ENCODE measurements around the gene EIF5AL1.
"Not testable (repeated sequence)": the region's sequence is repeated elsewhere in the genome, so short reads cannot be mapped to it uniquely, and the experiment has no call there.

EIF5AL1 gene

DNA sequence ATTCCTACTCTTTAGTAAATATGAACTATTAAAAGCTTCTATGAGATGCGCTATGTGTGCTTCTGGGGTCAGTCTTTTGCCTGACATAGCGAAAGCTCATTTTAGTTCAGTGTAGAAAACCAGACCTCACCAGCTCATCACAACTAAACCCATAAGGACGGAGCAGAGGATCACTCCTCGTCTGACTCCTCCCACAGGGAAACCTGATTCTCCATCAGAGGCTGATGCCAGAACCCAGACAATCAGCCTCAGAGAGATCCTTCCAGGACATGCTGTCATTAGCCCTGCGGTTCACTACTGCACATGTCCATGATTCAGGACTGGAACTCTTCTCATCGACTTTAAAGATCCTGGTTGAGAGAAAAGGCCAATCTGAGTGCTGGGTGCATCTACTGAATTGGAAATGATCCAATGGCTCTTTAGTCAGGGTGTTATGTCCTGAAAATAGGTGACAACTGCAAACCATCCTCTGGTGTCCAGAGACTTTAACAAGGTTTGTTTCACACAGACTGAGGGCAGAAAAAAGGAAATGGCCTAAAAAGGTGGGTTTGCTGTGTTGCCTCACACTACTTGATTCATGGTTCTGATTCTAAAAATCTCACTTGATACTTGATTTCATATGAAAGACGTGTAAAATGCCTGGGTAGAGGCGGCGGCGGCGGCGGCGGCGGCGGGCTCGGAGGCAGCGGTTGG is at the start of gene EIF5AL1:
Gene EIF5AL1 (plus strand): TSS at position 643 of the 693 bp plus-strand sequence. CDS start 117 bp downstream, outside the sequence.
- DNase-seq (ENCODE audit: low read depth in 2 of 2): not testable (repeated sequence)

DNA sequence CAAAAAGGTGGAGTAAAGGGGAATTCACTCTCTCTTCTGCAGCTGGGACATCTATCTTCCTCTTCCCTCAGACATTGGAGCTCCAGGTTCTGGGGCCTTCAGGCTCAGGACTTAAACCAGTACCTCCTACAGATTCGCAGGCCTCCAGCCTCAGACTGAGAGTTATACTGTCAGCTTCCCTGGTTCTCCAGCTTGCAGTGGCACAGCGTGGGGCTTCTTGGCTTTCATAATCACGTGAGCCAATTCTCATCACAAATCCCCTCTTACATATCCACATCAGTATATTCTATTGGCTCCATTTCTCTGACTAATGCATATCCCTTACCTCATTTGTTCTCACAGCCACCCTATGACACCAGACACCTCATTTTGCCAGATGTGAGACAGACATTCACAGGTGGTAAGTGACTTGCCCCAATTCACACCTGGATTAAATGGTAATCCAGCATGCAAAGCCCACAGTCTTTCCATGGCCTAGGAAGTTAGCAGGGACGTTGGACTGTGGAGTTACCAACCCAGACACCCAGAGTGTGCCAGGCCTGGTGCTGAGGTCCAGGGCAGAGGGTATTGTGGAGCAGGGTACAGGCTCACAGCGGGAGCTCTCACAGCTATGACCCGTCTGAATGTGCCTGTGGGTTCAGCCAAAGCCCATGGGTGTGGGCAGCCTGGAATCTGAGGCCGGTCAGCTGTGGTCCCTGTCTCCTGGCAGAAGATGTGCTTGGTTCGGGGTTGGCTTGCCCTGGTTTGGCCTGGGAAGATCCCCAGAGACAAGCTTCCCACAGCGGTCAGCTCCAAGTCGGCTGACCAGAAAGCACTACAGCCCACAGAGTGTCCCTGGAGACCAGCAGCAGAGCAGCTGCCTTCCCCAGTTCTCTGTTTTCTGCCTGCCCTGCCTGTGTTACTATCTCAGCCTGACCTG is 48.5 kb upstream of the EIF5AL1 start:
- no peak for DNase-seq (ENCODE audit: low read depth in 2 of 2)

DNA sequence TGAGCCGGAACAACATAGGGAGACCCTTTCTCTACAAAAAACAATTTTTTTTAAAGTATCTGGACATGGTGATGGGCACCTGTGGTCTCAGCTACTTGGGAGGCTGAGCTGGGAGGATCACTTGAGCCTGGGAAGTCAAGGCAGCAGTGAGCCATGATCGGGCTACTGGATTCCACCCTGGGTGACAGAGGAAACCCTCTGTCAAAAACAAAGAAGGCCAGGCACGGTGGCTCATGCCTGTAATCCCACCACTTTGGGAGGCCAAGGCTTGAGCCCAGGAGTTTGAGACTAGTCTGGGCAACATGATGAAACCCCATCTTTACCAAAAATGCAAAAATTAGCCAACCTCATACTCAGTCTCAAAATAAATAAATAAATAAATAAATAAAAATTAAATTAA is 47.0 kb upstream of the EIF5AL1 start:
- DNase-seq (ENCODE audit: low read depth in 2 of 2): no peak

DNA sequence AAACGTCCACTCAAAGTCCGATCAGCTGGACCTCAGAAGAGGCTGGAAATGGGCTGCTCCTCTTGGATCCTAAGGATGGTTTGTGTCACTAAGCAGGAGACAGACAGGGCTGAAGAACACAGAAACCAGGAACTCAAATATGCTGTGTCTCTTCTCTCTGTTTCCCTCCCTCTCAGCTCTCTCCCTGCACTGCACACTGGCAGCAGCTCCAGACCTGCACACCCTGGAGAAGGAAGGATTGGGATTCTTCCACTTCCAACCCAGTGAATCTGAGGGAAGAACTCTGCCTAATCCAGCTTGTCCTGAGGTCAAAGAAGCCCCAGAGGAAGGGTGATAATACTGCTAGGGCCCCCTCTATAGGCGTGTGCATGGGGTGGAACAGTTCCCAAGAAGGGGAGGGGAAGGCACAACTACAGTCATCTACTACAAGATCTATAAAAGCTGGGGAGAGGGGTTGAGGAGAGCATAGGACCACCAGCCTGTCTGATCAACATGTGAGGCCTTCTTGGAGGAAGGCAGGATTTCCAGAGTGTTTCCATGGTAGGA is 44.2 kb upstream of the EIF5AL1 start:
- no peak for DNase-seq (ENCODE audit: low read depth in 2 of 2)

- no peak for DNase-seq (ENCODE audit: low read depth in 2 of 2)
These were observed 43.3 kb upstream of the EIF5AL1 start for GRCh38 chr10:79468841-79469585.

- no peak for DNase-seq (ENCODE audit: low read depth in 2 of 2)
These were observed 42.2 kb upstream of the EIF5AL1 start for GRCh38 chr10:79470096-79470495.

- DNase-seq (ENCODE audit: low read depth in 2 of 2): no peak
These were observed 40.6 kb upstream of the EIF5AL1 start for GRCh38 chr10:79471776-79472175.

- DNase-seq (ENCODE audit: low read depth in 2 of 2): no peak
These were observed 39.9 kb upstream of the EIF5AL1 start for GRCh38 chr10:79472449-79472848.

DNA sequence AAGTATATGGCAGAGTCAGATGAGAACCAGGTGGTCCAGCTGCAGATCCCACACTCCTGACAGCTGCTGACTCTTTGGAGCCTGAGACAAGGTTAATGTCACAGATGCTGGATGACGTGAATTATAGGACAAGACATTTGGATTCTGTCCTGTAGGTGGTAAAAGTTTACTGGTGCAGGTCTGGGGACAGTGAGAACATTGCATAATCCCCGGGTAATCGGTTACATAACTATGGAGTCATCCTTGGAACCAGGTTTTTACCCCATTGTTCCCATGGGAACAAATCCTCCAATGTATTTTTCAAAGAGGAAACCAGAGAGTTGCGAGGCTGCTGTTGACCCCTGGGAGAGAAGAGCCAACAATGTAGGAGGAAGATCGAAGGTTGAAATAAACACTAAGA is 39.4 kb upstream of the EIF5AL1 start:
- DNase-seq (ENCODE audit: low read depth in 2 of 2): no peak

DNA sequence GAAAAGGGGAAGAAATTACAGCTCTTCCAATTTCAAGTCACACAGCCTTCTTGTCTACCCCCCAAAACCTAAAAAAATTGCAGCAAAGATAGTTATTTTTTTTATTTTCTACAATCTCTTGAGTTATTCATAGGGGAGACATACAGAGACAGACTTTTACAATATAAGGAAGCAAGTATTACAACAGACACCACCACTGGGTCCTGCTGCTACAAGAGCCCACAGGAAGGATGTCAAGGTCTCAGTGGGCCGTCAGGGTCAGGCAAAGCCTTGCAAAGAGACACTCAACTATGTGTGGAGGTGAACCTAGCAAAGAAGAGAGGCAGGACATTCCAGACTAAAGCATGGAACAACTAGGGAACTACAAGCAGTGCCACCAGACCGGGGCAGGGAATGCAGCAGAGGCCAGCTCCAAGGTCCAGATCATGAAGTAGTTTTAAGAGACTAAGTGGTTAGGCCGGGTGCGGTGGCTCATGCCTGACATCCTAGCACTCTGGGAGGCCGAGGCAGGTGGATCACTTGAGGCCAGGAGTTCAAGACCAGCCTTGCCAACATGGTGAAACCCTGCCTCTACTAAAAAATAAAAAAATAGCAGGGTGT is 38.7 kb upstream of the EIF5AL1 start:
- DNase-seq (ENCODE audit: low read depth in 2 of 2): no peak

DNA sequence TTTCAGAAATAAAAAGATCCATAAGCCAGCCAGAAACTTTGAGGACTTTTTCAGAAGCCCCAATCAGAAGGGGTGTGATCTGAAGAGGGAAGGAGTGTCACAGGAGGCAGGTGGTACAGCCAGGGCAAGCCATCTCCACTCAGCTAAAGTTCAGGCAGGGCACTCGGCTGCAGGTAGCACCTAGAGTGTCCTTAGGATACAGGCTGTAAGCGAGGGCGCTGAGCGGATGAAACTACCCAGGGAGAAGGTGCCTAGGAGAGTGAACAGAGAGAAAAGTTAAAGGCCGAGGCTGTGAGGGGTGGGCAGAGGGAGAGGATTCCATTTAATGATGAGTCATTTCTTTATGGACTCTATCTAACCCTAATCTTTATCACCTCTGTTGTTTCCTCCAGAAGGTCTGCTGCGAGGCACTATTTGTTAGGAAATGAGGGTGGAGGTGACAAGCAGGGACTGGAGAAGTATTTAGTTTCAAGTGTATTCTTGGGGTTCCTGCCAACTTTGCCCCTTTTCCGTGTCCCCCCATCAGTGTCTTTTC is 37.1 kb upstream of the EIF5AL1 start:
- DNase-seq (ENCODE audit: low read depth in 2 of 2): no peak

DNA sequence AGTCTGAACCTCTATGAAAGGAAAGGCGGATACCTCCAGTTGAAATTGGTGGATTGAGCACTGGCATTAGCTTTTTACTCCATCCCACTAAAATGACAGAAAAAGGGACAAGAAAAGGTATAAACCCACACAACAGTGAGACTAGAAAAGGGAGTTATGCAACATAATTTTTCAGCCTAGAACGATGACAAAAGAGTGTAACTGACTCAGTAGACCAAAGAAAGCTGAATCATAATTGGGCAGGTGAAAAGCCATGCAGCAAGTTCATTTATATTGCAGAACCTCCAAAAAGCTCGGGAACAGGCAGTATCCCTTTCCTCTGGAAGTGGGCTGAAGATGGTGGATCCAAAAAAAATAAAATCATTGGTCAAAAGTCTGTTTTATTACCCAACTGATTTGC is 36.5 kb upstream of the EIF5AL1 start:
- no peak for DNase-seq (ENCODE audit: low read depth in 2 of 2)

DNA sequence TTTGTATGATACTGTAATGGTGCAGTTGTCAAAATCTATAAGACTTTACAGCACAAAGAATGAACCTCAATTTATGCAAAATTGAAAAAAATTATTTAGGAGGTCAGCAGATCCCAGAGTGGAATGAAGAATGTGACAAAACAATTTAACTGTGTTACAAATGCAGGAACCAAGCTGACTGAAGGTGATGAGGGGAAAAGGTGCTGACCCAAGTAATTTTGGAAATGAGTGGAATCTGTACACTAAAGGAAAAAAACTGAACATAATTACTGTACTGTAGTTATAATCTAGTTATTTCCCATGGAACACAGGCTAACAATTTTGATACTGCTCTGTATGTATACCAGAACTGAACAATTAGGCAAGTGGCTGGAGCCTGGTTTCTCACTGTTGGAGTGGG is 35.7 kb upstream of the EIF5AL1 start:
- no peak for DNase-seq (ENCODE audit: low read depth in 2 of 2)

DNA sequence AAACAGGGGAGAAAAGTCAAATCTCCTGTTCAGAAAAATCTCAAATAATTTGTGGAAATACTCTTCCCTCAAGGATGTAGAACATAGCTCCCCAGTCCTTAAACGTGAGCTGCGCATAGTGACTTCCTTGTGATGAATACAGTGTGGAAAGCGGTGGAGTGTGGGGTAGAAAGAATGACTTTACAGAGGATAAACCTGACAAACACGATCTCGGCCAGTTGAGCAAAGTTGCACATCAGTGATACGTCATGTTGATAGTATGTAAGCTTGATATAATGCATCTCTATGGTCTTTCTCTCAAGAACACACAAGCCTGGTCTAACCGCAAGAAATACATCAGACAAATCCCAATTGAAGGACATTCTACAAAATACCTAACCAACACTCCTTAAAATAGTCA is 34.9 kb upstream of the EIF5AL1 start:
- no peak for DNase-seq (ENCODE audit: low read depth in 2 of 2)

DNA sequence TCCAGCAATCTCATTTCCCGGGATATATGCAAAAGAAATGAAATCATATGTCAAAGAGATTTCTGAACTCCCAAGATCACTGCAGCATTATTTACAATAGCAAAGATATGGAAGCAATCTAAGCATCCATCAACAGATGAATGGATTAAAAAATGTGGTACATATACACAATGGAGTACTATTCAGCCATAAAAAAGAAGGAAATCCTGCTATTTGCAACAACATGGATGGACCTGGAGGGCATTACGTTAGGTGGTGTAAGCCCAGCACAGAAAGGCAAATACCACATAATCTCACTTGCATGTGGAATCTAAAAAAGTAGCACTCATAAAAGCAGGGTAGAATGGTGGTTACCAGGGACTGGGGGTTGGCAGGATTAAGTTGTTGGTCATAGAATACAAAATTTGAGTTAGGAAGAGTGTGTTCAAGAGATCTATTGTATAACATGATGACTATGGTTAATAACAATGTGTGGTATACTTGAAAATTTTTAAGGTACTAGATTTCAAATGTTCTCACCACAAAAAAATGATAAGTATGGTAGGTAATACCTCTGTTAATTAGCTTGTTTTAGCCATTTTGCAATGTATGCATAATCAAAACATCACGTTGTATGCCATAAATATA is 32.9 kb upstream of the EIF5AL1 start:
- DNase-seq (ENCODE audit: low read depth in 2 of 2): no peak

GRCh38 chr10:79482304-79482703 is 30.0 kb upstream of the EIF5AL1 start:
- no peak for DNase-seq (ENCODE audit: low read depth in 2 of 2)

DNA sequence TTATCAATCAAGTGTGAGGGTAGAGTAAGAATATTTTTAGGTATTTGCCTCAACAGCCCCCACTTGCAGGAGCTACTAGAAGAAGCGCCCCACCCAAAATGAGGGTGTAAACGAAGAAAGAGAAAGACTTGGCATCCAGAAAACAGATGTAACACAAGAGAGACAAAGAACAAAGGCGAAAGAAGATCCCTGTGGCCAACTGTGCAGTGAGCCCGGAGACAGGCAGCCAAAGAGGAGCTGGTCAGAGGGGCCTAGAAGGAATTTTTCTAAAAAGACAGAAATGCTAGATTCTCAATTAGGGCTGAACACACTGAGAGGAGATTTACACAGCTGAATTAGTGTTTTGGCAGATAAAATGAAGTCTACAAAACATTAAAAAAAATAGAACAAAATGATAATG is 29.6 kb upstream of the EIF5AL1 start:
- DNase-seq (ENCODE audit: low read depth in 2 of 2): no peak

DNA sequence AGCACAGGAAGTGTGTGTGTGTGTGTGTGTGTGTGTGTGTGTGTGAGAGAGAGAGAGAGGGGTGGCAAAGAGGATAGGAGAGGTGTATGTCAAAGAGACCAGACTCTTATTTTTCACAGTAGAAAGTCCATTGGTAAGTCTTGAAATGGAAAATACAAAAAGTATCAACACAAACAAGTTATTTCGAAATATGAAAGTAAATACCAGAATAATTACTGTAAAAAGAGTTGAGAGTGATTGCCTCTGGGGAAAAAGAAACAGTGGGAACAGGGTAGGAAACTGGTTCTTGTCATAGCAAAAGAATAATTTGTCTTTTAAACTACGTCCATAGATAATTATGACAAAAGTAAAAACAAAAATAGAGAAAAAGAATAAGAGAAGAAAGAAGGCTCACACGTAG is 29.0 kb upstream of the EIF5AL1 start:
- DNase-seq (ENCODE audit: low read depth in 2 of 2): no peak

DNA sequence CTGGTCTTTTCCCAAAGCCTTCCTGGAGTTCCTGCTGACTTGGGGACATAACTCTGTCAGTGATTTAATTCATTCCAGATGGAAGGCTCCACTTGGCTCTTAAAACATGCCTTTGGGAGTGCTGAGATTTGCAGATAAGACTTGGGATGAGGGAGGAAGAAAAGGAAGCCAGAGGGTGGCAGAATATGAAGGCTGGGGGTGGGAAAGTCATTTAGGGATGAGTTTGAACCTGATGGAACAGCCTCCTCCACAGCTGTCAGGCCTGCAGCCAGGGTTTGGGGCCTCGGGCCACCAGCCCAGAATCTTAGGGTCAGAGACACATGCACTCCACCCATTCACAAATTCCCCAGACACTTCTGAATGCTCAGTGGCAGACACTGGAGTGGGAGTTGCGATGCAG is 28.4 kb upstream of the EIF5AL1 start:
- DNase-seq (ENCODE audit: low read depth in 2 of 2): no peak

- no peak for DNase-seq (ENCODE audit: low read depth in 2 of 2)
These were observed 27.9 kb upstream of the EIF5AL1 start for GRCh38 chr10:79484476-79484875.

Measured in stimulated activated CD4-positive, alpha-beta T cell treated with anti-CD3 and anti-CD28 coated beads, Interleukin-1b, Interleukin-23, amount 100 ng/mL, for 4 hours (primary cell).